Measurements from ENCODE around the gene KRT81. TPM values are rescaled to one million over a fixed set of nuclear protein-coding genes. Genes with fewer than 3 reads are reported as not detected.
"Not testable (repeated sequence)": the region's sequence is repeated elsewhere in the genome, so short reads cannot be mapped to it uniquely, and the experiment has no call there.

The KRT81 gene
- polyA plus RNA-seq, 1 experiment, result 2.3 TPM

- ChIA-PET POLR2A (no interaction called here), CTCF (interaction anchor here (0.8 kb wide), 1 partner anchor 581 kb away, joined by 3 read pairs; no protein-coding TSS in a partner anchor)
- no peak for TF ChIP-seq CTCF (IDR thresholded peaks at IDR 0.05; ENCODE audit: low read depth, low read length)
- DNase-seq (ENCODE audit: low read depth, low spot score), result no peak
- Histone ChIP-seq H3K27ac (ENCODE audit: low read depth, low read length) (no peak overlapping the region), H3K4me3 (ENCODE audit: low read depth, low read length) (no peak overlapping the region), H3K9me3 (ENCODE audit: control insufficient read depth, insufficient read depth, low read length) (no peaks in the 10 kb centered on the region), H3K27me3 (ENCODE audit: control insufficient read depth, insufficient read depth, low read length) (peaks cover 22% of the 10 kb centered on the region)
Measured at GRCh38 chr12:52298677-52299190, 7.4 kb upstream of the KRT81 start.

- Histone ChIP-seq H3K27ac (ENCODE audit: low read depth, low read length) (no peak overlapping the region), H3K9me3 (ENCODE audit: control insufficient read depth, insufficient read depth, low read length) (no peaks in the 10 kb centered on the region), H3K4me3 (ENCODE audit: low read depth, low read length) (no peak overlapping the region), H3K27me3 (ENCODE audit: control insufficient read depth, insufficient read depth, low read length) (peaks cover 33% of the 10 kb centered on the region)
- no peak for TF ChIP-seq CTCF (IDR thresholded peaks at IDR 0.05; ENCODE audit: low read depth, low read length)
- POLR2A ChIA-PET, result no interaction called here
- DNase-seq (ENCODE audit: low read depth, low spot score), result no peak
- CTCF ChIA-PET, result interaction anchor here (2.0 kb wide), 1 partner anchor 17 kb away, joined by 7 read pairs; no protein-coding TSS in a partner anchor
Measured at GRCh38 chr12:52296572-52297215, 5.4 kb upstream of the KRT81 start.

GRCh38 chr12:52295663-52296062, 4.3 kb upstream of the KRT81 start:
- CTCF ChIA-PET, result interaction anchor here (0.8 to 2.8 kb wide), 2 partner anchors 16 to 31 kb away, joined by 3 to 33 read pairs; no protein-coding TSS in a partner anchor

GRCh38 chr12:52294803-52295202, 3.5 kb upstream of the KRT81 start:
- Histone ChIP-seq H3K9me3 (ENCODE audit: control insufficient read depth, insufficient read depth, low read length) (no peaks in the 10 kb centered on the region), H3K27me3 (ENCODE audit: control insufficient read depth, insufficient read depth, low read length) (peaks cover 26% of the 10 kb centered on the region), H3K4me3 (ENCODE audit: low read depth, low read length) (no peak overlapping the region), H3K27ac (ENCODE audit: low read depth, low read length) (no peak overlapping the region)
- DNase-seq (ENCODE audit: low read depth, low spot score), result no peak
- CTCF ChIA-PET, result interaction anchor here (0.8 to 2.8 kb wide), 2 partner anchors 16 to 32 kb away, joined by 3 to 33 read pairs; no protein-coding TSS in a partner anchor
- no peak for TF ChIP-seq CTCF (IDR thresholded peaks at IDR 0.05; ENCODE audit: low read depth, low read length)
- POLR2A ChIA-PET, result no interaction called here

More at GRCh38 chr12:52295663-52296062, 4.3 kb upstream of the KRT81 start:
- DNase-seq (ENCODE audit: low read depth, low spot score), result no peak
- peaks cover 34% of the 10 kb centered on the region for H3K27me3 ChIP-seq (ENCODE audit: control insufficient read depth, insufficient read depth, low read length)
- TF ChIP-seq CTCF (IDR thresholded peaks at IDR 0.05; ENCODE audit: low read depth, low read length), result no peak
- H3K9me3 ChIP-seq (ENCODE audit: control insufficient read depth, insufficient read depth, low read length), result no peaks in the 10 kb centered on the region
- H3K27ac ChIP-seq (ENCODE audit: low read depth, low read length), result no peak overlapping the region
- no peak overlapping the region for H3K4me3 ChIP-seq (ENCODE audit: low read depth, low read length)
- POLR2A ChIA-PET, result interaction anchor here (0.7 kb wide), 1 partner anchor 32 kb away, joined by 4 read pairs; no protein-coding TSS in a partner anchor

GRCh38 chr12:52293926-52294325, 2.6 kb upstream of the KRT81 start:
- Histone ChIP-seq H3K27me3 (ENCODE audit: control insufficient read depth, insufficient read depth, low read length) (peaks cover 25% of the 10 kb centered on the region), H3K4me3 (ENCODE audit: low read depth, low read length) (no peak overlapping the region), H3K9me3 (ENCODE audit: control insufficient read depth, insufficient read depth, low read length) (no peaks in the 10 kb centered on the region), H3K27ac (ENCODE audit: low read depth, low read length) (no peak overlapping the region)
- POLR2A ChIA-PET, result no interaction called here
- TF ChIP-seq CTCF (IDR thresholded peaks at IDR 0.05; ENCODE audit: low read depth, low read length), result no peak
- CTCF ChIA-PET, result interaction anchor here (0.7 to 2.8 kb wide), 2 partner anchors 15 to 33 kb away, joined by 3 to 33 read pairs; no protein-coding TSS in a partner anchor
- no peak for DNase-seq (ENCODE audit: low read depth, low spot score)

- peaks cover 25% of the 10 kb centered on the region for H3K27me3 ChIP-seq (ENCODE audit: control insufficient read depth, insufficient read depth, low read length)
- H3K9me3 ChIP-seq (ENCODE audit: control insufficient read depth, insufficient read depth, low read length); H3K4me3 ChIP-seq (ENCODE audit: low read depth, low read length); POLR2A ChIA-PET; DNase-seq (ENCODE audit: low read depth, low spot score); CTCF ChIA-PET; H3K27ac ChIP-seq (ENCODE audit: low read depth, low read length): not testable (repeated sequence)
Measured at GRCh38 chr12:52290483-52291134, 725 bp downstream of the KRT81 start.

Data from AG04450 (cell line).